HCT116 (cell line): ENCODE data around the gene CCDC32. TPM values are rescaled to one million over a fixed set of nuclear protein-coding genes. Genes with fewer than 3 reads are reported as not detected.

Experiments used
- ATAC-seq: fragments of 200-7000 bp; cut with Tn5 transposase; 2 replicates; pipeline ENCODE4 v1.9.1; 2020; ENCODE audit warnings: mild to moderate bottlenecking, moderate library complexity
- BruUV-seq: library from RNA; stranded (reverse); fragments of 400-500 nt; replicated peaks from 2 replicates; lab custom pipeline; 2021; lab: Mats Ljungman, UMichigan
- CTCF ChIA-PET: fragments of 300-600 bp; sonication (Branson Sonifier 250); formaldehyde crosslinking; loops from one replicate; lab custom pipeline; 2021; ENCODE audit warnings: antibody characterized with exemption; lab: Charles Lee
- POLR2A ChIA-PET: fragments of 300-600, 350-600 bp; sonication (Branson Sonifier 250); formaldehyde crosslinking; loops from one replicate; lab custom pipeline; 2021; ENCODE audit warnings: antibody characterized with exemption; lab: Charles Lee
- RAD21 ChIA-PET, 2 experiments: fragments of 300-600 bp; sonication (Branson Sonifier 250); formaldehyde crosslinking; loops; one replicate each; lab custom pipeline; 2023; ENCODE audit warnings: low total read pairs in 2 of 2; ENCODE audit not compliant: uncharacterized antibody in 2 of 2, unreplicated experiment in 2 of 2, low non-redundant PET in 1 of 2; lab: Charles Lee
- DNase-seq: peaks from one replicate; pipeline ENCODE4 v3.0.0-alpha.2; 2010; ENCODE audit warnings: low read depth, low spot score
- H2AFZ ChIP-seq: fragments of 200-600 bp; shearing (Covaris generic), sonication (generic); 2 replicates; pipeline ENCODE4 v1.6.1; 2017; ENCODE audit warnings: low read depth, mixed run types, mixed read lengths, antibody characterized with exemption, low read length; ENCODE audit not compliant: poor library complexity, severe bottlenecking
- H3K27ac ChIP-seq: 2 replicates; pipeline ENCODE4 v1.5.1; 2012; ENCODE audit warnings: low read depth, low read length
- H3K27me3 ChIP-seq: fragments of 200-600 bp; sonication (generic); 2 replicates; pipeline ENCODE4 v1.6.1; 2016; ENCODE audit warnings: mixed run types, low read length, mixed read lengths; ENCODE audit not compliant: insufficient read depth
- H3K36me3 ChIP-seq, 2 experiments: fragments of 200-500 bp in 1 of 2; fragments of 200-600 bp in 1 of 2; sonication (Bioruptor generic) in 1 of 2; sonication (generic) in 1 of 2; 2 replicates each; pipeline versions ENCODE4 v1.5.1 to v1.6.1; 2014 to 2016; ENCODE audit warnings: low read length in 2 of 2, inconsistent platforms in 1 of 2, mixed read lengths in 1 of 2, mixed run types in 1 of 2; ENCODE audit not compliant: insufficient read depth in 2 of 2, control insufficient read depth in 1 of 2
- H3K4me1 ChIP-seq, 2 experiments: fragments of 200-600 bp in 1 of 2; sonication (generic) in 1 of 2; 2 replicates each; pipeline versions ENCODE4 v1.5.1 to v1.6.1; 2012 to 2017; ENCODE audit warnings: low read length in 2 of 2, inconsistent platforms in 1 of 2, mild to moderate bottlenecking in 1 of 2, mixed read lengths in 1 of 2, mixed run types in 1 of 2, moderate library complexity in 1 of 2; ENCODE audit not compliant: insufficient read depth in 2 of 2, control insufficient read depth in 1 of 2
- H3K4me2 ChIP-seq: fragments of 200-600 bp; sonication (generic); 2 replicates; pipeline ENCODE4 v1.6.1; 2017; ENCODE audit warnings: mixed run types, low read length, mixed read lengths
- H3K4me3 ChIP-seq, 2 experiments: fragments of 200-600 bp in 1 of 2; sonication (generic) in 1 of 2; replicated peaks in 1 of 2; 2 replicates each; pipeline ENCODE4 v1.5.1; 2011 to 2016; ENCODE audit warnings: low read length in 2 of 2, control low read depth in 1 of 2, low read depth in 1 of 2, mild to moderate bottlenecking in 1 of 2, mixed read lengths in 1 of 2, mixed run types in 1 of 2
- H3K79me2 ChIP-seq: fragments of 200-600 bp; sonication (generic); 2 replicates; pipeline ENCODE4 v1.6.1; 2017; ENCODE audit warnings: mild to moderate bottlenecking, mixed run types, low read length, moderate library complexity, mixed read lengths; ENCODE audit not compliant: insufficient read depth
- H3K9ac ChIP-seq: fragments of 200-600 bp; sonication (generic); 2 replicates; pipeline ENCODE4 v1.6.1; 2016; ENCODE audit warnings: low read length, mixed read lengths
- H3K9me2 ChIP-seq: fragments of 200-600 bp; sonication (generic), shearing (Covaris generic); 2 replicates; pipeline ENCODE4 v1.6.1; 2017; ENCODE audit warnings: mixed run types, mild to moderate bottlenecking, moderate library complexity; ENCODE audit not compliant: insufficient read depth
- H3K9me3 ChIP-seq, 2 experiments: fragments of 200-500 bp in 1 of 2; fragments of 200-600 bp in 1 of 2; sonication (Bioruptor generic) in 1 of 2; sonication (generic) in 1 of 2; 2 replicates each; pipeline ENCODE4 v1.6.1; 2014 to 2017; ENCODE audit warnings: low read length in 2 of 2, mixed read lengths in 2 of 2, inconsistent platforms in 1 of 2, low read depth in 1 of 2, mild to moderate bottlenecking in 1 of 2, mixed run types in 1 of 2, moderate library complexity in 1 of 2; ENCODE audit not compliant: control insufficient read depth in 1 of 2, insufficient read depth in 1 of 2
- H4K20me1 ChIP-seq: fragments of 200-600 bp; sonication (generic), shearing (Covaris generic); 2 replicates; pipeline ENCODE4 v1.6.1; 2017; ENCODE audit warnings: mixed run types, mild to moderate bottlenecking, moderate library complexity; ENCODE audit not compliant: insufficient read depth
- ATF3 ChIP-seq: IDR thresholded peaks from 2 replicates; pipeline ENCODE4 v1.6.1; 2012
- FOSL1 ChIP-seq: IDR thresholded peaks from 2 replicates; pipeline ENCODE4 v1.6.1; 2012; ENCODE audit warnings: low read depth
- MAX ChIP-seq: IDR thresholded peaks from 2 replicates; pipeline ENCODE4 v1.6.1; 2012
- REST ChIP-seq: IDR thresholded peaks from 2 replicates; pipeline ENCODE4 v1.6.1; 2012; ENCODE audit warnings: low read depth
- TCF7L2 ChIP-seq: IDR thresholded peaks from 2 replicates; pipeline ENCODE4 v1.7.0; 2011; ENCODE audit warnings: borderline replicate concordance, inconsistent platforms; ENCODE audit not compliant: insufficient read depth, insufficient read length; ENCODE audit errors: extremely low read depth
- ZBTB33 ChIP-seq: IDR thresholded peaks from 2 replicates; pipeline ENCODE4 v1.6.1; 2011; ENCODE audit warnings: mild to moderate bottlenecking, low read length, moderate library complexity; ENCODE audit not compliant: insufficient replicate concordance; ENCODE audit errors: extremely low read depth
- ZNF274 ChIP-seq: fragments of 200-500 bp; sonication (Bioruptor generic); IDR thresholded peaks from 2 replicates; pipeline ENCODE4 v1.6.1; 2014; ENCODE audit warnings: mild to moderate bottlenecking, low read depth, low read length, inconsistent platforms
- intact Hi-C: fragments of 100-400 bp; cut with micrococcal nuclease; formaldehyde crosslinking; loops from 2 replicates; pipeline ENCODE4 v1.10.0; 2022
- total RNA-seq: library from RNA; stranded (reverse); gene quantifications from one replicate; pipeline ENCODE4 v1.2.1, GENCODE V29; 2021; ENCODE audit not compliant: unreplicated experiment

Gene CCDC32
- total RNA-seq, 1 experiment from 2014 or later, result 18.6 TPM

GRCh38 chr15:40562691-40563090 is 2.2 kb downstream of the CCDC32 start:
- Histone ChIP-seq H4K20me1 (no peaks in the 10 kb centered on the region), H3K9ac (no peak overlapping the region), H3K9me2 (no peaks in the 10 kb centered on the region), H3K79me2 (peaks cover 9% of the 10 kb centered on the region), H2AFZ (no peak overlapping the region), H3K4me2 (no peak overlapping the region), H3K9me3 (no peaks in the 10 kb centered on the region), H3K27me3 (no peaks in the 10 kb centered on the region), H3K4me3 (no peak overlapping the region), H3K4me1 (peaks cover 4 to 27% of the 10 kb centered on the region in 2 experiments; a peak in 3 of 4 replicates), H3K36me3 (peaks cover 0 to 2% of the 10 kb centered on the region in 2 experiments; a peak in 1 of 4 replicates), H3K27ac (no peak overlapping the region)
- ChIA-PET CTCF (no interaction called here), RAD21 (no interaction called here), POLR2A (no interaction called here)
- ATAC-seq (no peak), DNase-seq (no peak)
- no TSS peak for BruUV-seq
- no peak for TF ChIP-seq TCF7L2
- no peak for TF ChIP-seq REST
- TF ChIP-seq ZNF274, result no peak
- TF ChIP-seq ATF3, result no peak
- no peak for TF ChIP-seq MAX
- no peak for TF ChIP-seq FOSL1
- no peak for TF ChIP-seq ZBTB33
- intact Hi-C loops, result no loop called here
